GM18867 (cell line): Measurements from ENCODE around the gene RAD23B.

Source experiments
- ATAC-seq: cut with Tn5 transposase; IDR thresholded peaks from one replicate; pipeline ENCODE4 v1.9.1; 2021; ENCODE audit warnings: mild to moderate bottlenecking, moderate library complexity; ENCODE audit not compliant: unreplicated experiment

Gene RAD23B

DNA sequence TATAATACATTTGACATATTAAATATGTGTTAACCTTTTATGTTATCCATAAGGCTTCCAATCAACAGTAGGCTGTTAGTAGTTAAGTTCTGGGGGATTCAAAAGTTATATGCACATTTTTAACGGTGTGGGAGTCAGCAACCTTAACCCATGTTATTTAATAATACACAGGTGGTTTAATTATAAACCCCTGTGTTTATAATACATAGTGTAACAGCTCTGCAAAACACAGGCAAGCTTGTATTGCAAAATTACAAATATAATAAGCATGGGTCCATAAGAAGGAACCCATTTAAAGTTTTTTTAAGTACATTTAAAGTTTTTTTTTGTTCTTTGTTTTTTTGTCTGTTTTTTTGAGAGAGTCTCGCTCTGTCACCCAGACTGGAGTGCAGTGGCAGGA lies 14.5 kb upstream of the RAD23B start:
- ATAC-seq = no peak

DNA sequence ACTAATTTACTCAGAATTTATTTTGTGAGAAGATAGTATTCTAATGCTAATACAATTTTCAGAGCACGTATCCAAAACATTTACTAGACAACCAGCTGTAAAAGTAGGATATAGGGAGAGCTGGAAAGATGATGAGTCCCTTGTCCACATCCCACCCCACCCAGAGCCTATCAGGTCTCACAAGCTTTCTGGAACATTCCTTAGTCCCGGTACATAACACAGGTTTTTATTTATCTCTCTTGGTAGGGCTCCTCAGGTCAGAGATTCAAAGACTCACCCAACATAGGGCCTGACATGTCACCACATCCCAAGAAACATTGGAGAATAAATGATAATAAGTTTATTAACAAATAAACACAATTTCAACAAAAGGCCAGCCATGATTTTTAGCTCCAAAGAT lies 13.8 kb upstream of the RAD23B start:
- ATAC-seq = no peak

DNA sequence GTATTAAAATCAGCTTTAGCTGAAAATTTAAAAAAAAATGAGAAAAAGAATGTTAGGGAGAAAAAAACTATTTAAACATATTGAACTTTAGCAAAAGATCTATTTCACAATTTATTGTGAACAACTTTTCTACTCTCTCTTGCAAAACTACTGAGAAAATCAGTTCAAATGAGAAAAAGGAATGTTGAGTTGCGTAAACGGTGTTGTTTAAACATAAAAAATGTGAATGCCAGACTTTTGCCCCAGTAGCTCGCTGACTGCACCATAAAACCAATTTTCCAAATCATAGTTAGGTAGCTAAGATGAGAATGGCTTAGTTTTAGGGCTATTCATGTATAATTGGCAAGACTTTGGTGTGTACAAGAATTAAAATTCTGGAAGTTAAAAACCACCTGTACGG lies 13.4 kb upstream of the RAD23B start:
- no peak for ATAC-seq

GRCh38 chr9:107270082-107270481 lies 13.0 kb upstream of the RAD23B start:
- peak; percentile 41 for ATAC-seq

DNA sequence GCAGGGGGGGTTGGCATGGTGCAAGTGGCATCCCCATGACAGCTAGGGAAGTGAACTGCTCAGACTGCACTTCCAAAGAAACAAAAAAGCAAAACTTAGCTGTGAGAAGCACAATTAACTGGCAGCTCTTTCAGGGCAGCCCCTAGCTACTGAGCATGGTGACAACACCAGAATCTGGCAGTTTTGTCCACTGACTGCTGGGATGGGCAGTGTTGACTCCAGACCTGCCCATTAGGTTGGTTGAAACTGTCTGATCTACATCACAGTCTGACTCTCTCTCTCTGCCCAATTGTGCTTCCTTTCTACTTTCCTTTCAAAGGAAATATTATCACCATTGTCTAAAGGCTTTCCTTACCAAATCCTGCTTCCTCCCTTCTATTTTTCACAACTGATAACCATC lies 12.5 kb upstream of the RAD23B start:
- peak; percentile 15 for ATAC-seq

- ATAC-seq = no peak
Measured at GRCh38 chr9:107273634-107274033, 9.4 kb upstream of the RAD23B start.

DNA sequence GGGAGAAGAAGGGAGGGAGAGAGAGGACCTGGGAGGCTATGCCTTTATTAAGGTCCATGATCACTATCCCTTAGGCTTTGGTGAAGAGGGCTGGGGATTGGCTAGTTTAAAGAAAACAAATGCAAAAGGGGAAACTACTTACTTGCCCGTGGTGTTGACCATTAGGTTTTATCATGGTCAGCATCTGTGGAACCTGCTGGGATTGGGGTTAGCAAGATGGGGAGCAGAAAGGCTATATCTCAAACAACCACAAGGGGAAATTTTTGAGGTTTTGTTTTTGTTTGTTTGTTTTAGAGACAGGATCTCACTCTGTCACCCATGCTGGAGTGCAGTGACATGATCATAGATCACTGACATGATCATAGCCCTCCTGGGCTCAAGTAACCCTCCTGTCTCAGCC lies 9.0 kb upstream of the RAD23B start:
- peak; percentile 83 for ATAC-seq

DNA sequence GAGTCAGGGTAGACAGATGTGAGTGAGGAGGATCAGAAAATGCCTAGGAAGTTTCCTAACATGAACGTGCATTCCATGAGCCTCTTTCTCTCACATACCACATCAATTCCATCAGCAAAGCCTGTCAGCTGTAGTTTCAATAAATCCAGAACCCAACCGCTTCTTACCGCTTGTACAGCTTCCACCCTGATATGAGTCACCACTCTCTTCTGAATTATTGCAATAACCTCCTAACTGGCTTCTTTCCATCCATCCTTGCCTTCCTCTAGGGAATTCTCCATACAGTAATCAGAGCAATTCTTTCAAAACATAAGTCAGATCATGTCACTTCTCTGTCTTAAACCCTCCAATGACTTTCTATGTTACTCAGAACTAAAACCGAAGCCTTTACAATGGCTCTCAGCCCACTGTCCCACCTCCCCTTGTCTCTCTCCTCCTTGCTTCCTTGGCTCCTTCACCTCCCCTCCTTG lies 8.1 kb upstream of the RAD23B start:
- no peak for ATAC-seq

DNA sequence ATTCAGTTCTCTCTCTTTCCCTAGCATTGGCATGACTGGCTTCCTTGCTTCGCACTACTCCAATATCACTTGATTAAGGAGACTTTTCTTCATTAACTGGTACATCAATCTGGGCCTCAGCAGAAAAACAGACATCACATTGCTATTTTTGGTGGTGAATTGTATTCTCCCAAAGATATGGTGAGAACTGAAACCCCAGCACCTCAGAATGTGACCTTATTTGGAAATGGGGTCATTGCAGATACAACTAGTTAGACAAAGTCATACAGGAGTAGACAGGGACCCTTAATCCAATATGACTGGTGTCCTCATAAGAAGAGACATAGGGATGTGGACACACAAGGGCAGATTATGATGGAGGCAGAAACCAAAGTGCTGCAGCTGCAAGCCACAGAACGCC lies 7.5 kb upstream of the RAD23B start:
- ATAC-seq = no peak

GRCh38 chr9:107276966-107277710 lies 5.9 kb upstream of the RAD23B start:
- no peak for ATAC-seq

DNA sequence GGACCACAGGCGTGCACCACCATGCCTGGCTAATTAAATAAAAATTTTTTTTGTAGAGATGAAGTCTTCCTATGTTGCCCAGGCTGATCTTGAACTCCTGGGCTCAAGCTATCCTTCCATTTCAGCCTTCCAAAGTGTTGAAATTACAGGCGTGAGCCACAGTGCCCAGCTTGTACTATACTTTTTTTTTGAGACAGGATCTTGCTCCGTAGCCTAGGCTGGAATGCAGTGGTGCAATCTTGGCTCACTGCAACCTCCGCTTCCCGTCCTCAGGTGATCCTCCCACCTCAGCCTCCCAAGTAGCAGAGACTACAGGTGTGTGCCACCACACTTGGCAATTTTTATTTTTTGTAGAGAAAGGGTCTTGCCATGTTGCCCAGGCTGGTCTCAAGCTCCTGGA lies 5.3 kb upstream of the RAD23B start:
- no peak for ATAC-seq

DNA sequence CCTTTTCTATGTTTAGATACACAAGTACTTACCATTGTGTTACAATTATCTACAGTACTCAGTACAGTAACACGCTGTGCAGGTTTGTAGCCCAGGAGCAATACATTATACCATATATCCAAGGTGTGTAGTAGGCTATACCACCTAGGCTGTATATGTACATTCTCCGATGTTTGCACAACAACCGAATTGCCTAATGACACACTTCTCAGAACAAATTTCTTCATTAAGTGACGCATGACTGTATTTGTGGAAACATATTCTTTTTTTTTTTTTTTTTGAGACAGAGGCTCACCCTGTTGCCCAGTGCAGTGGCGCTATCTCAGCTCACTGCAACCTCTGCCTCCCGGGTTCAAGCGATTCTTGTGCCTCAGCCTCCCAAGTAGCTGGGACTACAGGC lies 4.0 kb upstream of the RAD23B start:
- ATAC-seq = no peak

DNA sequence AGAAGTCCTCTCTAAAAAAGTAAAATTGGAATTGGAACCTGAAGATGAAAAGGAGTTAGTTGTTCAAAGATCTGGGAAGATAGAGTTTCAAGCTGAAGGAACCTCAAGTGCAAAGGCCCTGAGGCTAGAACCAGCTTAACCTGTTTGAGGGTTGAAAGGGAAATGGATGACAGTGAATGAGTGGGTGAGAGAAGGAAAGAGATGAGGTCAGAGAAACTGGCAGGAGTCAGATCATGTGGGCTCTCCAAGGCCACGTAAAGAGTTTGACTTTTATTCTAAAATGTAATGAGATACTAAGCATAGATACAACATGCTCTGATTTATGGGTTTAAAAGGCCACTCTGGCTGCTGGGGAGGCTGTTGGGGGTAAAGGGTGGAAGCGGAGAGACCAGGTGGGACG lies 2.5 kb upstream of the RAD23B start:
- no peak for ATAC-seq

DNA sequence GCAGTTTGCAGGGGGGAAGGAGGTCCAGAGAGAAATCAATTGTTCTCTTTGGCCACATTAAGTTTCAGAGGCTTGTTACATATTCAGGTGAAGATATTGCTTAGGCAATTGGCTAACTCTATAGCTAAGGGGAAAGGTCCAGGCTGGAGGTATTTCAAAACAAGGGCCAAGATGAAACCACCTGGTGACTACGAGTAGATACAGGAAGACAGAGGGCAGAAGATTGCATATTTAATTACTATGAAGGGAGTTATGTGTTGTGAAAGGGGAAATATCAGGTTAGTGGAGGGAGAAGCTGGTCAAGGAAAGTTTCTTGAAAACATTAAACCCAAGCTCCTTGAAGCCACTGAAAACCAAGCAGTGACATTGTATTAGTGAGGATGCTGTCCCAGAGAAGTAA lies 1.9 kb upstream of the RAD23B start:
- no peak for ATAC-seq

- ATAC-seq = no peak
Measured at GRCh38 chr9:107281922-107282667, 984 bp upstream of the RAD23B start.

- ATAC-seq = peak; percentile 54
Measured at GRCh38 chr9:107283623-107284616, 841 bp downstream of the RAD23B start.

DNA sequence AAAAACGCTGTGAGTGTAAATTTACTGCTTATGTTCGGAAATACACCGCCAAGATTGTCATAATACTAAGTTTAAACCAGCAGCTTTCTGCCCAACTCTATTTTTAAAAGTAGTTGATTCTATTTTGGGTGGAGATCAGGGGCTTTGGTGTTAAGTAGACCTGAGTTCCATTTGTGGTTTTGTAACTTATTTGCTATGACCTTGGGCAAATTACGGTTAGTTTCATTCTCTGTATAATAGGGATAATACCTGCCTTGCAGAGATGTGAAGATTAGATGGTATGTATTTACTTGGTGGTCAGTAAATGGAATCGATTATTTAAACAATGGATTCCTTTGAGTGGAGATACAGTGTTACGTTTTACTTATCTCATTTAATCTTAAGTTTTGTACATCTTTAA lies 1.6 kb downstream of the RAD23B start:
- no peak for ATAC-seq

DNA sequence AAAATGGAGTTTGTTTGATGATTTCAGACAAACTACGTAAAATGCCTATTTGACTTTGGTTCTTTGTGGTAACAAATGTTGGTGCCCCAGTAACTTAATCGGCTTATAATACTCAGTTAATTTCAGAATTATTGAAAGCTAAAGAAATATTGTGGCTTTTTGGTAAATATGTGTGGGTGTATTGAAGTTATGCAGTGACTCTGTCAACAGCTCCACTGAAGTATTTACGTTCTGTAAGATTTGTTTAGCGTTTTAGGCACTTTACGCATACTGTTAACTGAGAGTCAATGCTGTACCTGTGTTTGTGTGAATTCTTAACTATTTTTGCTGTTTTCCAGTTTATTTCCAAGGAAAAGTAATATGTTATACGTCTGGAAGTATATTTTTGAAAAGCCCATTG lies 2.2 kb downstream of the RAD23B start:
- ATAC-seq = no peak

DNA sequence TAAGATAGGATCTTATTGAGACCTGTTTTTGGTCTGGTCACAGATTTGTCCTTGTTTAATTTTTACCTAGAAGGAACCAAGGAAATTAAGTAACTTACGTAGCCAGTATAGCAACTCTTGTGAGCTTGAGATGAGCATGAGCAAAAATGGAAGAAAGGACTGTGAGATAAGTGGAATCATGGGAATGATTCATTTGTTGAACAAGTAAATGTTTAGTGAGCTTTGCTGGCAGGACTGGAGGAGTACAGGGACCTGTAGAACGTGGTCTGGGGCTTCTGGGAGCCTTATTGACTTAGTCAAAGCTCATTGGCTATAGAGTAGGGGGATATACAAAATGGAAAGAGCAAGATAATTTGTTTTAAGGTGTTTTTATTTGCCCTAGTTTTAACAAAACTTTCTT lies 3.0 kb downstream of the RAD23B start:
- no peak for ATAC-seq

DNA sequence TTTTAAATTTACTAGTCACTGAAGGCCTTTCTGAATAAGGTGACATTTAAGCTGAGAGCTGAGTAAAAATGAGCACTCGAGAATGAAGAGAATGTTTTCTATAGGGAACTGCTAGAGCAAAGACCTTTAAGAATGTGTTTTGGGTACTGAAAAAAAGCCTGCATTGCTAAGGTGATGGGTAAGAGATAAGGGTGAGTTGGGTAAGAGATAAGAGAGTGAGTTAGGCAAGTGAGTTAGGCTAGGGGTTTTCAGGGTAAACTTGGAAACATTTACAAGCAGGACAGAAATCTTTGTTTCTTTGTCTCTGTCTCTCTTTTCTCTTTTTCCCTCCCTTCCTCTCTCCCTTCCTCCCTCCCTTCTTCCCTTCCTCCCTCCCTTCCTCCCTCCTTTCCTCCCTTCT lies 5.6 kb downstream of the RAD23B start:
- no peak for ATAC-seq

- ATAC-seq = no peak
Measured at GRCh38 chr9:107290619-107291018, 7.5 kb downstream of the RAD23B start.
